H9 (cell line): ENCODE data around the gene MAP3K7. TPM values are rescaled to one million over a fixed set of nuclear protein-coding genes. Genes with fewer than 3 reads are reported as not detected.

Experiments used
- DNase-seq: peaks from one replicate; pipeline ENCODE4 v3.0.0-alpha.2; 2017
- H2AFZ ChIP-seq: one replicate; pipeline ENCODE4 v1.6.1; 2013; ENCODE audit warnings: mild to moderate bottlenecking, low read length, control low read depth, moderate library complexity
- H2AK5ac ChIP-seq: 2 replicates; pipeline ENCODE4 v1.6.1; 2013; ENCODE audit warnings: low read length, control low read depth, mixed read lengths; ENCODE audit not compliant: insufficient read length
- H2BK120ac ChIP-seq: one replicate; pipeline ENCODE4 v1.6.1; 2013; ENCODE audit warnings: low read depth, mild to moderate bottlenecking, low read length, control low read depth, inconsistent platforms; ENCODE audit not compliant: poor library complexity, severe bottlenecking
- H2BK12ac ChIP-seq: 2 replicates; pipeline ENCODE4 v1.6.1; 2013; ENCODE audit warnings: low read length, control low read depth, mixed read lengths, low read depth; ENCODE audit not compliant: insufficient read length
- H2BK15ac ChIP-seq: 2 replicates; pipeline ENCODE4 v1.6.1; 2013; ENCODE audit warnings: low read depth, low read length, control low read depth
- H2BK20ac ChIP-seq: one replicate; pipeline ENCODE4 v1.6.1; 2013; ENCODE audit warnings: low read depth, mild to moderate bottlenecking, low read length, control low read depth, inconsistent platforms; ENCODE audit not compliant: poor library complexity, severe bottlenecking
- H2BK5ac ChIP-seq: 2 replicates; pipeline ENCODE4 v1.6.1; 2013; ENCODE audit warnings: low read length, control low read depth, mixed read lengths; ENCODE audit not compliant: insufficient read length
- H3K14ac ChIP-seq: 2 replicates; pipeline ENCODE4 v1.6.1; 2013; ENCODE audit warnings: low read length, control low read depth; ENCODE audit not compliant: insufficient read depth
- H3K18ac ChIP-seq: 2 replicates; pipeline ENCODE4 v1.6.1; 2013; ENCODE audit warnings: low read depth, mild to moderate bottlenecking, mixed read lengths, low read length, control low read depth; ENCODE audit not compliant: insufficient read length
- H3K23ac ChIP-seq: 2 replicates; pipeline ENCODE4 v1.6.1; 2013; ENCODE audit warnings: low read length, control low read depth, mixed read lengths, low read depth; ENCODE audit not compliant: insufficient read length
- H3K23me2 ChIP-seq: 2 replicates; pipeline ENCODE4 v1.6.1; 2013; ENCODE audit warnings: low read depth, mild to moderate bottlenecking, mixed read lengths, low read length, control low read depth; ENCODE audit not compliant: insufficient read length, poor library complexity, severe bottlenecking
- H3K27ac ChIP-seq: 2 replicates; pipeline ENCODE4 v1.5.1; 2013; ENCODE audit warnings: low read length, control low read depth, mixed read lengths, low read depth; ENCODE audit not compliant: insufficient read length
- H3K27me3 ChIP-seq: 2 replicates; pipeline ENCODE4 v1.6.1; 2013; ENCODE audit warnings: low read length, control low read depth, inconsistent platforms; ENCODE audit not compliant: insufficient read depth
- H3K4ac ChIP-seq: 2 replicates; pipeline ENCODE4 v1.6.1; 2013; ENCODE audit warnings: low read depth, mild to moderate bottlenecking, control low read depth, inconsistent platforms, low read length, moderate library complexity
- H3K4me1 ChIP-seq: 2 replicates; pipeline ENCODE4 v1.6.1; 2013; ENCODE audit warnings: low read length, control low read depth, inconsistent platforms; ENCODE audit not compliant: insufficient read depth
- H3K4me2 ChIP-seq: 2 replicates; pipeline ENCODE4 v1.6.1; 2013; ENCODE audit warnings: low read length, control low read depth, mixed read lengths; ENCODE audit not compliant: insufficient read length, insufficient read depth
- H3K56ac ChIP-seq: 2 replicates; pipeline ENCODE4 v1.6.1; 2013; ENCODE audit warnings: low read depth, mild to moderate bottlenecking, mixed read lengths, low read length, control low read depth; ENCODE audit not compliant: insufficient read length
- H3K79me1 ChIP-seq: 2 replicates; pipeline ENCODE4 v1.6.1; 2013; ENCODE audit warnings: low read depth, mild to moderate bottlenecking, moderate library complexity, low read length, control low read depth, inconsistent platforms; ENCODE audit not compliant: insufficient read depth, poor library complexity, severe bottlenecking
- H3K79me2 ChIP-seq: 2 replicates; pipeline ENCODE4 v1.6.1; 2013; ENCODE audit warnings: low read length, control low read depth, inconsistent platforms; ENCODE audit not compliant: insufficient read depth
- H3K9ac ChIP-seq: 2 replicates; pipeline ENCODE4 v1.6.1; 2013; ENCODE audit warnings: low read length, control low read depth, mixed read lengths; ENCODE audit not compliant: insufficient read length; ENCODE audit errors: extremely low read depth
- H3K9me3 ChIP-seq: one replicate; pipeline ENCODE4 v1.6.1; 2013; ENCODE audit warnings: low read depth, low read length, inconsistent platforms; ENCODE audit not compliant: control insufficient read depth
- H3T11ph ChIP-seq: one replicate; pipeline ENCODE4 v1.6.1; 2013; ENCODE audit warnings: mild to moderate bottlenecking, low read length, control low read depth, inconsistent platforms
- H4K20me1 ChIP-seq: one replicate; pipeline ENCODE4 v1.6.1; 2013; ENCODE audit not compliant: control insufficient read depth, insufficient read length, insufficient read depth
- H4K5ac ChIP-seq: 2 replicates; pipeline ENCODE4 v1.6.1; 2013; ENCODE audit warnings: low read depth, mild to moderate bottlenecking, mixed read lengths, low read length, control low read depth; ENCODE audit not compliant: insufficient read length
- H4K8ac ChIP-seq: replicated peaks from 2 replicates; pipeline ENCODE4 v1.6.1; 2013; ENCODE audit warnings: low read length, control low read depth, mixed read lengths, low read depth; ENCODE audit not compliant: insufficient read length
- H4K91ac ChIP-seq: 2 replicates; pipeline ENCODE4 v1.6.1; 2013; ENCODE audit warnings: low read depth, mild to moderate bottlenecking, moderate library complexity, mixed read lengths, low read length, control low read depth; ENCODE audit not compliant: insufficient read length
- H3K27ac Mint-ChIP-seq, 3 experiments: 2 replicates in 2 of 3; 3 replicates in 1 of 3; pipeline ENCODE4 v1.8.0; 2020 to 2021; ENCODE audit warnings: mixed read lengths in 3 of 3, mild to moderate bottlenecking in 1 of 3, moderate library complexity in 1 of 3
- H3K27me3 Mint-ChIP-seq: 2 replicates; pipeline ENCODE4 v1.8.0; 2021; ENCODE audit warnings: low read depth, mild to moderate bottlenecking, moderate library complexity, mixed read lengths
- H3K36me3 Mint-ChIP-seq, 3 experiments: 2 replicates in 2 of 3; 3 replicates in 1 of 3; pipeline ENCODE4 v1.8.0; 2020 to 2021; ENCODE audit warnings: low read depth in 3 of 3, mixed read lengths in 3 of 3; ENCODE audit not compliant: insufficient read depth in 1 of 3
- H3K4me1 Mint-ChIP-seq, 2 experiments: 2 replicates each; pipeline ENCODE4 v1.8.0; 2020; ENCODE audit warnings: mixed read lengths in 2 of 2
- H3K4me3 Mint-ChIP-seq, 2 experiments: 2 replicates in 1 of 2; 3 replicates in 1 of 2; pipeline ENCODE4 v1.8.0; 2020 to 2021; ENCODE audit warnings: mild to moderate bottlenecking in 2 of 2, mixed read lengths in 2 of 2, moderate library complexity in 1 of 2
- H3K9me3 Mint-ChIP-seq, 2 experiments: 2 replicates in 1 of 2; 3 replicates in 1 of 2; pipeline ENCODE4 v1.8.0; 2020; ENCODE audit warnings: mild to moderate bottlenecking in 2 of 2, mixed read lengths in 2 of 2, moderate library complexity in 1 of 2
- CTCF ChIP-seq: fragments of 200-600 bp; sonication (generic); conservative IDR thresholded peaks from 3 replicates; pipeline ENCODE4 v1.8.0; 2021; ENCODE audit warnings: antibody characterized with exemption, mild to moderate bottlenecking
- WGBS: extraction: QIAGEN DNeasy Blood & Tissue Kit; methylation state at CpG from one replicate; pipeline ENCODE4 v1.1.7; 2013; ENCODE audit warnings: missing lambda C conversion rate, low lambda C conversion rate, mixed read lengths; ENCODE audit not compliant: insufficient read length; ENCODE audit errors: extremely low coverage; 5-methylcytosine and 5-hydroxymethylcytosine counted together
- total RNA-seq: library from RNA; stranded (reverse); gene quantifications from 2 replicates; pipeline ENCODE4 v1.2.1, GENCODE V29; 2021

The MAP3K7 gene
- total RNA-seq, 1 experiment from 2014 or later, result 31.3 TPM

- Histone ChIP-seq H3K23ac (no peak overlapping the region), H3K4me2 (no peak overlapping the region), H3K23me2 (no peaks in the 10 kb centered on the region), H4K91ac (no peak overlapping the region), H2AK5ac (no peak overlapping the region), H2BK15ac (no peak overlapping the region), H2BK20ac (no peak overlapping the region), H3K9ac (no peak overlapping the region), H3K27me3 (no peaks in the 10 kb centered on the region), H4K8ac (no peak overlapping the region), H3K18ac (no peak overlapping the region), H3T11ph (no peak overlapping the region), H2BK120ac (no peak overlapping the region), H2BK12ac (no peak overlapping the region), H3K14ac (no peak overlapping the region), H2AFZ (no peak overlapping the region), H4K5ac (no peak overlapping the region), H2BK5ac (no peak overlapping the region), H3K79me1 (no peaks in the 10 kb centered on the region), H3K56ac (no peak overlapping the region), H3K4ac (no peak overlapping the region), H3K27ac (no peak overlapping the region), H3K9me3 (no peaks in the 10 kb centered on the region), H3K4me1 (peaks cover 3% of the 10 kb centered on the region; the same call in 1 of the 2 replicates), H4K20me1 (no peaks in the 10 kb centered on the region), H3K79me2 (no peaks in the 10 kb centered on the region)
- Mint-ChIP-seq H3K36me3 (peaks cover 4 to 25% (median 19%) of the 10 kb centered on the region in 3 experiments), H3K4me3 (no peak overlapping the region), H3K9me3 (peaks cover 18 to 24% of the 10 kb centered on the region in 2 experiments), H3K27ac (peak overlapping the region in 2 of 3 experiments; percentile 75 to 97; a peak in 3 of 7 replicates), H3K27me3 (no peaks in the 10 kb centered on the region), H3K4me1 (peaks cover 31 to 35% of the 10 kb centered on the region in 2 experiments)
- DNase-seq, result no peak
- TF ChIP-seq CTCF, result no peak
- WGBS, result no CpG with 5 or more reads among the region's 3 CpGs
Measured at GRCh38 chr6:90484385-90484784, 102.5 kb downstream of the MAP3K7 start.
